Inferior parietal cortex (tissue), 1 donor: ENCODE data around the gene GPR162.
A peak's percentile ranks its signal among the peaks of the same experiment; 100 is the strongest.
"Not testable (repeated sequence)": the region's sequence is repeated elsewhere in the genome, so short reads cannot be mapped to it uniquely, and the experiment has no call there.

Experiments used
- DNase-seq: peaks from one replicate; pipeline ENCODE4 v3.0.0-alpha.2; 2016; ENCODE audit errors: extremely low spot score

GPR162 gene

DNA sequence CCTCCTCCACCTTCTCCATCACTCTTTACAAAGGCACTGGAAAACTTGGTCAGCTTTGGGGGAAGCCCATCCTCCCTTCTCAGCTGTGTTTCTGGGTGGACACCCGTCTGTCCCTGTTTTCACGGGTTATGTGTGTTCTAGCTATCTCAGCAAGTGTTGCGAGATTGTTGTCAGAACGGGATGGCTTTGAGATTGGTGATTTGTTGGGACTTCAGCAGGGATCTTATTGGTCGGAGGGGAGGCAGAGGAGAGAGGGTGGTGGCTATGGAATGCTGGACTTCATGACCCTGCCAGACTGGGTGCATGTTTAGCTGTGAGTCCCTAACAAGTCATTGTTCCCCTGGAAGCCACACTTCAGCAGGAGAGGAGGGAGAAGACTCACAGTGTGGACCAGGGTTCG is 32.4 kb downstream of the GPR162 start:
- no peak for DNase-seq

DNA sequence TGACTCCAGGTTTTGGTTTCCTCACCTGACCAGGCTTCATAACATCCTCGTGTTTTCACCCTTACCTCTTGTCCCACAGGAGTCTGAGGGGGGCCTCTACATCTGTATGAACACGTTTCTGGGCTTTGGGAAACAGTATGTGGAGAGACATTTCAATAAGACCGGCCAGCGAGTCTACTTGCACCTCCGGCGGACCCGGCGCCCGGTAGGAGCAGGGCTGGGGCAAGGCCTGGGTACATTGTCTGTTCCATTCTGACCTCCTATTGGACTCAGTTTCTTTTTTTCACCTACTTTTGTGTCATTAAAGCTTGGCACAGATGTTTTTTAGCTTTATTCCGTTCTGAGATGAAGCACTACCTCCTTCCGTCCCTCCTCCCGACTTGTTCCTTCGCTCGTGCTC is 33.7 kb downstream of the GPR162 start:
- no peak for DNase-seq

DNA sequence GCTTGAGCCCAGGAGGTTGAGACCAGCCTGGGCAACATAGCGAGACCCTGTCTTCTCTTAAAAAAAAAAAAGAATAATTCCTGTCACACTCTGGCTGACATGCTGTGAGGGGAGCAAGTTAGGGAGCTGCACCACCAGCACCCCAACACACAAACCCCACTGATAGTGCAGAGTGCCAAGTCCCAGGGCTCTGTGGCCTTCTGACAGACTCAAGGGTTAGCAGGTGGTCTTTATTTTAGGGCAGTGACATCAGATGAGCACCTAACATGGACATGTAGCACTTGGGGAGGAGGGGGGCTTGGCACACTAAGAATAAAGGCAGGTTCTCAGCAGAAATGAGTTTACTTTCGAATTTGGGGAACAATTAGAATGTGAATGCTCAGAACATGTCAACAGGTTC is 37.2 kb downstream of the GPR162 start:
- DNase-seq, result no peak

DNA sequence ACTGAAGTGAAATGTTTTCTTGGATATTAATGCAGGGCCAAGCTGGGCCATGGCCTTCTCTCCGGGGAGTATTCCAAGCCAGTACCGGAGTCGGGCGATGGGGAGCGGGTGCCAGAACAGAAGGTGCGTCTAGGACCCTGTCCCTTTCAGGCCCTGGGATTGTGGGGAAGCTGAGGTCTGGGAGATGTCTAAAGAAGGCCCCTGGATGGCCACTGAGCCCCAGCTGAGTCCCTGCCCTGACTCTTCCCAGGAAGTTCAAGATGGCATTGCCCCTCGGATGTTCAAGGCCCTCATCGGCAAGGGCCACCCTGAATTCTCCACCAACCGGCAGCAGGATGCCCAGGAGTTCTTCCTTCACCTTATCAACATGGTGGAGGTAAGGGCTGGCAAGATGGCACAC is 38.5 kb downstream of the GPR162 start:
- no peak for DNase-seq

DNA sequence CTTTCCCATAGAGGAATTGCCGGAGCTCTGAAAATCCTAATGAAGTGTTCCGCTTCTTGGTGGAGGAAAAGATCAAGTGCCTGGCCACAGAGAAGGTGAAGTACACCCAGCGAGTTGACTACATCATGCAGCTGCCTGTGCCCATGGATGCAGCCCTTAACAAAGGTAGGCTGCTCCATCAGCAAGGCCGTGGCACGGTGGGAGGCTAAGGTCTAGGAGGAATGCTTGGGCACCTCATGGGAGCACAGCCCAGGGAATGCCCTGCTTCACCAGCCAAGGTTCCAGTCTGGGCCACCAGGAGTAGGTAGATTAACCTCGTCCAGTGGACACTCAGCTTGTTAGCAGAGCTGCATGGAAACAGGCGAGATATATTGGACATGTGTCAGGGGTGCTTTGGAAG is 39.3 kb downstream of the GPR162 start:
- no peak for DNase-seq

DNA sequence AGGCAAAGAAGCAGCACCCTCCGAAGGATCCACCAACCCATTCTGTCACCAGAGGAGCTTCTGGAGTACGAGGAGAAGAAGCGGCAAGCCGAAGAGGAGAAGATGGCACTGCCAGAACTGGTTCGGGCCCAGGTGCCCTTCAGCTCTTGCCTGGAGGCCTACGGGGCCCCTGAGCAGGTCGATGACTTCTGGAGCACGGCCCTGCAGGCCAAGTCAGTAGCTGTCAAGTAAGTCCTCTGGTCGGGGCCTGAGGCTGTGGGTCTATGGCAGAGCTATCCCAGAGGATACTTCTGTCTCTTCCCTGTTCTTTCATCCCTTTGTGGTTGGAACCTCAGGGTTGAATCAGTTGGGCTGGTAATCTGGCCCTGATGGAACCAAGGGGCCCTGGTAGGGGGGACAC is 39.8 kb downstream of the GPR162 start:
- DNase-seq, result no peak

DNA sequence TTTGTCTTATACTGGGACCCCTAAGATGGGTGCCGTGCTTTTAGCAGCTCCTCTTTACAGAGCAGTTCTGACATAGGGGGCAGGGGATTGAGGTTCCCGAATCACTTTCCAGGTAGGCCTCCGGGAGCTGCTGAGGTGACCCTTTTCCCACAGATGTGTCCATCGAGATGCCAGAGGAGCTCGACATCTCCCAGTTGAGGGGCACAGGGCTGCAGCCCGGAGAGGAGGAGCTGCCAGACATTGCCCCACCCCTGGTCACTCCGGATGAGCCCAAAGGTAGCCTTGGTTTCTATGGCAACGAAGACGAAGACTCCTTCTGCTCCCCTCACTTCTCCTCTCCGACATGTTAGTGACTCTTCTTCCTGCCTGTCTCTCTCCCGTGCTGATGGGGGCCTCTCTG is 41.4 kb downstream of the GPR162 start:
- DNase-seq, result no peak

DNA sequence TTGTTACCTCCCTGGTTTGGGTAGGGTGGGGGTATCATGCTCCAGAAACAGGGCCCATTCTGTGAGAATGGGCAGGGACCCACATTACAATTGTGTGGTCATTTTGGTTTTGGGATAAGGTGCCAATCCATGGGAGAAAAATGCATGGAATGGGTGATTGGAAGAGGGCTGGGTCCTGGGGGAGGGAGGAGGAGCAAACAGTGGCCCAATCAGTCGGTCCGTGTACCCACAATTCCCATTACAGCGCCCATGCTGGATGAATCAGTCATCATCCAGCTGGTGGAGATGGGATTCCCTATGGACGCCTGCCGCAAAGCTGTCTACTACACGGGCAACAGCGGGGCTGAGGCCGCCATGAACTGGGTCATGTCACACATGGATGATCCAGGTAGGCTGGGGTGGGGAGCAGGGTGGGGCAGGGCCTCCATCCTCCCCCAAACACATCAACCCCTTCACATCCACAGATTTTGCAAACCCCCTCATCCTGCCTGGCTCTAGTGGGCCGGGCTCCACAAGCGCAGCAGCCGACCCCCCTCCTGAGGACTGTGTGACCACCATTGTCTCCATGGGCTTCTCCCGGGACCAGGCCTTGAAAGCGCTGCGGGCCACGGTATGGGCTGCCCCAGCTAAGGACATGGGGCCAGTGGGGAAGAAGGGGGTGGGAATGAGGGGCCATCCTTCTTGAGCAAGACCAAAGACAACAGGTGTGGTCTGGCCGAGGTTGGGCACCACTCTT is 42.1 kb downstream of the GPR162 start:
- DNase-seq, result no peak

DNA sequence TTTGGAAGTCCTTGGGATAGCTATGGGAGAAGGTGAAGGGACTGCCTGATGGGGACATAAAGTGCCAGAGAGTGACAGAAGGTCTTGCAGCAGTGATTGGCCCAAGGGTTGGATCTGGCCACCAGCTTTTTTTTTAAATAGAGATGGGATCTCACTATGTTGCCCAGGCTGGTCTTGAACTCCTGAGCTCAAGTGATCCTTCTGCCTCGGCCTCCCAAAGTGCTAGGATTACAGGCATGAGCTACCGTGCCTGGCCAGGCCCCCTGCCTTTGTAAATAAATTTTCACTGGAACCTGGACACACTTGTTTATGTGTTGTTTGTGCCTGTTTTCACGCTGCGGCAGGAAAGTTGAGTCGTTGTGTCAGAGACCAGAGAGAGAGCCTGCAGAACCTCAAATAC is 43.7 kb downstream of the GPR162 start:
- not testable (repeated sequence) for DNase-seq

DNA sequence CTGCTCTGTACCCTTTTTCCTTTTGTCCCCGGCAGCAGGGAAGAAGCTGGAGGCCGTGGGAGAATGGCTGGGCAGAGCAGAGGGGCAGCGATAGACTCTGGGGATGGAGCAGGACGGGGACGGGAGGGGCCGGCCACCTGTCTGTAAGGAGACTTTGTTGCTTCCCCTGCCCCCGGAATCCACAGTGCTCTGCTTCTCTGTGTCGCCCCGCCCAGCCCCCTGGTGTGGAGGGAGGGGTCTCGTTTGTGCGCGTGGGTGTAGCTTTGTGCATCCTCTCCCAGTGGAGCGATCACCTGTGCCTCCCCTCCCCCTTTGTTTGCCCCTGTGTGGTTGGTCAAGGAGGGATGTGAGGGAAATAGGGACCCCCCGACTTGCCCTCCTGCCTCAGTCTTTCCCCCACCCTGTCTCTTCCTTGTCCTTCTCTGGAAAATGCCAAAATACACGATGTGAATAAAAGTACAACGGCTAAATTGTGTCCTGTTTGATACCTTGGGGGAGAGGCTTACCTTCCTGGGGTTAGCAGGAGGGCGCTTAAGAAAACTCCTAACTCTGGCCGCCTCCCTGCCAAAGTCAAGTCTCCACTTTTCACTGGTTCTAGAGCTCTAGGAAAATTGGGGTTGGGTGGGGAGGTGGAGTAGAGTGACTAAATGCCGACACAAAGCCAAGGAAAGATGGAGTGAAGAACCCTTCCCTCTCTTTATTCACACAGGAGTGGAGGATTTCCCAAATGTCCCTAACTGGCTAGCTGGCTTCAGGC is 44.7 kb downstream of the GPR162 start:
- no peak for DNase-seq

DNA sequence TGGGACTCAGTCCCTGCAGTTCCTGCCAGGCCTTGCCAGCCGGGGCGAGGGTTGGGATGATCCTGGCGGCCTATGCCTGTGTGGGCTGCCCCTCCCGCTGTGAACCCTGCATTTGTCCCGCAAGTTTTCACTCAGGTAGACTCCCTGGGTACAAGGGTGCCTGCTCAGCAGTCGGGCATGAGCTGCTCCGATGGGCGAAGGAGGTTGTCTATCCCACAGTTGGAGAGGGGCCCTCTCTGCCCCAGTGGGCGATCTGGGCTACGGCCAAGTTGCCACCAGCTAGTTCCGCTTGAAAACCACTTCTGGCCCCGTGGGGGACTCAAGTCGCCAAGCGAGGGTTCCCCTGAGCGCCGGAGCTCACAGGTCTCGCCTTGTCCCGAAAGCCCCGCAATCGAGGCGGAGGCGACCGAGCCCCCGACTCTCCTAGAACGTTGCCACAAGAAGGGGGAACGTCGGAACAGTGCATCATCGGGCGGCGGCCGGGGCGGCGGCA is 45.3 kb downstream of the GPR162 start:
- no peak for DNase-seq

DNA sequence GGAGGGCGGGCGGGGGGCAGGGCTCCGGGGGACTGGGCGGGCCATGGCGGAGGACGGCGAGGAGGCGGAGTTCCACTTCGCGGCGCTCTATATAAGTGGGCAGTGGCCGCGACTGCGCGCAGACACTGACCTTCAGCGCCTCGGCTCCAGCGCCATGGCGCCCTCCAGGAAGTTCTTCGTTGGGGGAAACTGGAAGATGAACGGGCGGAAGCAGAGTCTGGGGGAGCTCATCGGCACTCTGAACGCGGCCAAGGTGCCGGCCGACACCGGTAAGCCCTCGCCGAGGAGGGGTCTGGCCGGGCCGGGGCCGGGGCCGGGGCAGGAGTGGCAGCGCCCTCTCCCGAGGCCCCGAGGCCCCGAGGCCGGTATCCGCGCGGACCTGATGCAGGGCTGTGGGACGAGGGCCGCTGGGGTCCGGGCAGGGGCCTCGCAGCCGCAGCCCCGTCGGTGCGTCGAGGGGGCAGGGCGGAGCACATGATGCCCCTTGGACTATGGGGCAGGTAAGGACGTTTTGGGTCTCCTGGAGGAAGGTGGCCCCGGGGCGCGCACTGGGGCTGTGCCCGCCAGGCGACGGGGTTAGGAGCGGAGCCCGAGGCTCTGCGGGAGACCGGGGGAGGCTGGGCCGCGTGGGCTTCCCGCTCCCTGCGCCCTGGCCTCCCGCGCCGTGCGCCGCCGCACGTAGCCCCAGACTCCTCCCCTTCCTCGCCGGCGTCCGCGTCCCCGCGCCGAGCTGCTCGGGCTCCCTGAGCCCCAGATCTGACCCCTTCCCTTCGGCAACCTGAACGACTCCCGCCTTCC is 46.0 kb downstream of the GPR162 start, which contains the start of gene TPI1:
Gene TPI1 (plus strand): TSS at position 119 of the 798 bp plus-strand sequence. CDS start 36 bp downstream, at position 155.
- DNase-seq, result peak; percentile 75

DNA sequence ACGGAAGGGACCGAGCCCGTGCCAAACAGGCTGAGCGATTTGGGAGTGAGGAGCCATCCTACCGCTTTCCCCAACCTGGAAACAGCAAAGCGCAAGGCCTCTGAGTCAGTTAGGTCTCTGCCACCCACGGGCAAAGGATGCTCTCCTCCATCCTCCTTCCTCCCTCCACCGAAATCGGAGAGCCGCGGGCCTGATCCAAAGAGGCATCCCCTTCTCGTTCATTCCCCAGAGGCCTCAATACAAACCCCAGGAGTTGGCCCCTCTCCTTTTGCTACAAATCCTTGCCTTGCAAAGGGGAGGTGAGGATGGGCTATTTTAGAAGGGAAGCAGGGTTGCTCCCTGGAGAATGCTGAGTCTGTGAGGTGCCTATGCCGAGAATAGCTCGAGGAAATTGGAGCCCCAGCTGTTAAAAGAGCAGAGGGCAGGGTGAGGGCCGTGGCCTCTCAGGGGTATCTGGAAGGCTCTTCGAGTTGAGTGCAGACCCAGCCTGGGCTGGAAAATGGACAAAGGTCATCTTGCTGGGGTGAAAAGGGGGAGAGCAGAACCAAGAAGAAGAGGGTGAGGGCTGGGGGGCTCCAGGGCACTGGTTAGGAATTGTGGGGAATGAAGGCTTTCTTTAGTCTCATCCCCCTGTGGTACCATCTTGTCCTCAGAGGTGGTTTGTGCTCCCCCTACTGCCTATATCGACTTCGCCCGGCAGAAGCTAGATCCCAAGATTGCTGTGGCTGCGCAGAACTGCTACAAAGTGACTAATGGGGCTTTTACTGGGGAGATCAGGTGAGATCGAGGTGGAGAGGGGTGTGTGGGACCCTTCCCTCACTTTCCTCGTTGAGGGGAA is 46.8 kb downstream of the GPR162 start:
- DNase-seq, result no peak

DNA sequence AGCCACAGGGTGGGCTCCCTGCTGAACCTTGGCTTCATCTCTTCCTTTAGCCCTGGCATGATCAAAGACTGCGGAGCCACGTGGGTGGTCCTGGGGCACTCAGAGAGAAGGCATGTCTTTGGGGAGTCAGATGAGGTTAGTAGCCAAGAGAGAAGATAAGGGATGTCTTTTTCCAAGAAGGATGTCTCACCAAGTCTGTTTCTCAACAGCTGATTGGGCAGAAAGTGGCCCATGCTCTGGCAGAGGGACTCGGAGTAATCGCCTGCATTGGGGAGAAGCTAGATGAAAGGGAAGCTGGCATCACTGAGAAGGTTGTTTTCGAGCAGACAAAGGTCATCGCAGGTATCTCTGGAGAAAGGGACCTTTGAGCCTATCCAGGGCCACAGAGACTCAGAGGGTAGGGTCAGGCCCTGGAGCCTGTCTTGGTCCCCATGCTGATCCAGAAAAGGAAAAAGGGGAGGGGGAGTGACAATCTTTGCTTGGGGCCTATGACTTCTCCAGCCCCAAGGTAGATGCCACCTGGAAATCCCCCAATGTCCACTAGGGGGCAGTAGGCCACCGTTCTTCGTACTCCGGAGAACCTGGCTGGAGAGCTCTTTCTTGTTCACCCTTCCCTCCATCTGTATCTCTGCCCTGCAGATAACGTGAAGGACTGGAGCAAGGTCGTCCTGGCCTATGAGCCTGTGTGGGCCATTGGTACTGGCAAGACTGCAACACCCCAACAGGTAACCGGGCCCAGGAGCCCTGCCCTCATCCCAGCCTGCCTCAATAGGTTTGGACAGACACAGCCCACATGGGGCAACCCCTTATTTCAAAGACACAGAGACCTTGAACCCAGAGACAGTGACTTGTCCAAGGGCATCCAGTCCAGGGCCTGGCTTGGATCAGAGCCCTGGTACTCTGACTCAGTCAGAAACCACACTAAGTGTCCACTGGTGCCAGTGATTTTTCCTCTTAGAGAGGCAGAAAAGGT is 47.7 kb downstream of the GPR162 start:
- DNase-seq, result peak; percentile 91

DNA sequence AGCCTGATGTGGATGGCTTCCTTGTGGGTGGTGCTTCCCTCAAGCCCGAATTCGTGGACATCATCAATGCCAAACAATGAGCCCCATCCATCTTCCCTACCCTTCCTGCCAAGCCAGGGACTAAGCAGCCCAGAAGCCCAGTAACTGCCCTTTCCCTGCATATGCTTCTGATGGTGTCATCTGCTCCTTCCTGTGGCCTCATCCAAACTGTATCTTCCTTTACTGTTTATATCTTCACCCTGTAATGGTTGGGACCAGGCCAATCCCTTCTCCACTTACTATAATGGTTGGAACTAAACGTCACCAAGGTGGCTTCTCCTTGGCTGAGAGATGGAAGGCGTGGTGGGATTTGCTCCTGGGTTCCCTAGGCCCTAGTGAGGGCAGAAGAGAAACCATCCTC is 48.7 kb downstream of the GPR162 start:
- not testable (repeated sequence) for DNase-seq

DNA sequence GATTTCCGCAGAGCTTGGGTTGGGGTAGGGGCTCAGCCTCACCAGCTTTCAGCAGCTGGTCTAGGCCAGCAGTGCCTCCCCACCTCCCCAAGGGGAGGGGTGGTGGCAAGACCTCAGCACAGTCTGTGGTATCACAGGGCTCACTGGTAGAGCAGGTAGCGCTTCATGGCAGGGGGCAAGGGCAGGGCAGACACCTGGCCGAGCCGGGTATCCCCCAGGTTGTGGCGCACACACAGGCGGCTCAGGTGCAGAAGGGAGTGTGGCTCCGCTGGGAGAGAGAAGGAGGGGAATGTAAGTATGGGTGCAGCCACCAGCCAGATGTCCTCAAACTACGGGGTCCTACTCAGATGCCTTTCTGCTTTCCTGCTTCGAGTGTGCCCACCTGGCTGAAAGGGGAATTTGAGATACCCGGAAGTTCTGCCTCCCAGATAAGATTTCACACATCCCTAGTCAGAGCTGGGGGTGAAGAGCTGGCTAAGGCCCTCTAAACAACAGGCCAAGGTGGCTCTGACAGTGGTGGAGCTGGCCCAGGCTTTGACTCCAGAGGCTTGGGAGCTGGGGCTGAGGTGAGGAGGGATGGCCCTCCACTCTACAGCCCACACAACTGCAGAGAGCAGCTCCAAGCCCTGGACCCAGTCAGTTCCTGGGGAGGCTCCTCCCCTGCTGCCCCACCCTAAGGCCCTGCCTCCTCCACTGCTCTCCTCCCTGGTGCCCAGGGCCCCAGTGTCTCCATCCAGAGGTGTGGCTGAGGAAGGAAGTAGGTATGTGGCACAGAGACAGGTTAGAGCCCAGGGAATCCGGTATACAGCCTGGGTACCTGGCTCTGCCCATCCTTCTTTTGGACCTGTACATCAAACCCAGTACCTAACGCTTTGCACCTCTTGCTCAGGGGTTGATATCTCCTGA is 49.7 kb downstream of the GPR162 start:
- DNase-seq, result no peak

DNA sequence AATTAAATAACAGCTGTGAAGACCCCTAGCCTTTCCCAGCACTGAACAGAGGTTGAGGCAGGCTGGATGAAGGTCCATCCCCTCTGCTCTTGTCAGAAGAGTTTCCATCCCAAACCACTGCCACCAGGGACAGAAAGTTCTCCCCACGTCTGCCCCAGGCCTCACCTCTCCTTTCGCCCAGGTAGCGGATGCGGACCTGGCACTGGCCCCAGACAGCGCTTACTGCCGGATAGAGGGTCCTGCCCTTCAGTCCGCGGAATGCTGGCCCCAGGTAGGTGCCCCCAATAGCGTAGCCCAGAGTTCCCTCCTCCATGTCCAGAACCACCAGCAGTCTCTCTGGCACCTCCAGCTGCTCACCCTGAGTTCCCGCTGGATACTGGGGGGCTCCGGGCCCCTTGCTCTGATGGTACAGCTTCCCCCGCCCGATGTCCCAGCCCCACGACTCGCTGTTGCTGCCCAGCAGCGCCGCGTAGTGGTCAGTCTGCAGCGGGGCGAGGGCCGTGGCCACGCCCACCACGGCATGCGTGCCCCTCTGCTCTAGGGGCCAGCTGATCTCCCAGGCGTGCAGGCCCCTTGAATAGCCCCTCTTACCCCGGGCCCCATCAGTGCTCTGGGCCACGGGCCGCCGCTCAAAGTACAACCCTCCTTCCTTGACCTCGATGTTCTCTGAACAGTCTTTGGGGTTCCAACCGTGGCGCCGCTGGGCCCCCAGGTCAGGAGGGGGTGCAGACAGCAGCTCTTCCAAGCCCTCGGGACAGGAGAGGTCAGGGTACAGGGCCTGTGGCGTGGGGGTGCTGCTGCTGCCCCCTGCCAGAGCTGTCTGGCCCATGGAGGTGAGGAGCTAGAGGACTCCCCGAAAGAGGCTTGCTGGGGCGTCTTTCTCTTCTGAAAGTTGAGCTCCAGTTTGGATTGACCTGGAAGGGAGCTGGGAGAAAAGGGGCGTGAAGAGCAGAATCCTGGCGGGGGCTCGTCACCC is 50.7 kb downstream of the GPR162 start:
- DNase-seq, result peak; percentile 76
